ENCODE measurements around the gene MDGA2.

- TF ChIP-seq CTCF (IDR thresholded peaks at IDR 0.05) (no peak), POLR2A (IDR thresholded peaks at IDR 0.05) (no peak)
Observed at GRCh38 chr14:47269756-47270492, 405.5 kb downstream of the MDGA2 start.

Data from uterus (tissue), 2 donors.